ENCODE measurements around the gene NCOA7. TPM values are rescaled to one million over a fixed set of nuclear protein-coding genes. Genes with fewer than 3 reads are reported as not detected.
"Not testable (repeated sequence)": the region's sequence is repeated elsewhere in the genome, so short reads cannot be mapped to it uniquely, and the experiment has no call there.

The NCOA7 gene
- total RNA-seq, 1 donor = 34.0 TPM

DNA sequence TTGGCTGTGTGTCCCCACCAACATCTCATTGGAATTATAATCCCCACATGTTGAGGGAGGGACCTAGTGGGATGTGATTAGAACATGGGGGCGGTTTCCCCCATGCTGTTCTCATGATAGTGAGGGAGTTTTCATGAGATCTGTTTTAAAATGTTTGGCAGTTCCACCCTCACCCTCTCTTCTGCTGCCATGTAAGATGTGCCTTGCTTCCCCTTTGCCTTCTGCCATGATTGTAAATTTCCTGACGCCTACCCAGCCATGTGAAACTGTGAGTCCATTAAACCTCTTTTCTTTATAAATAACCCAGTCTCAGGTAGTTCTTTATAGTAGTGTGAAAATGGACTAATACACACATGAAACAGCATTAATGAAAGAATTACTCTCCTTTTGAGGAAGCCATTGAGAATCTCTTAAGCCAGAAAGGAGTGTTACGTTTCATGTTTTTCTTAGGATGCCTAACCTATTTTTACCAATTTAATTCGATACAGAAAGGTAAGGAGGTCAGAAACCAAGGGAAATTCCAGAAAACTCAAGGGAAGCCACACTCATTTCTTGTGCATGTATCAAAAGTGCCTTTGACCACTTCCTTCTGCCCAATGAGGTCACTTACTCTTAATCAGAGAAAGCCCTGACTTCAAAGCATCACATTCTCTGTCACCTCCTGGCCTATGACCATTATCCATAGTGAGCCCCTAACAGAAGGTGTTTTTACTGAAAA, 141.1 kb downstream of the NCOA7 start:
- H3K27me3 ChIP-seq (ENCODE audit: insufficient read depth, low read length) = no peaks in the 10 kb centered on the region
- H3K79me2 ChIP-seq (ENCODE audit: insufficient read depth, low read length) = no peaks in the 10 kb centered on the region
- TF ChIP-seq, protein P1, sequence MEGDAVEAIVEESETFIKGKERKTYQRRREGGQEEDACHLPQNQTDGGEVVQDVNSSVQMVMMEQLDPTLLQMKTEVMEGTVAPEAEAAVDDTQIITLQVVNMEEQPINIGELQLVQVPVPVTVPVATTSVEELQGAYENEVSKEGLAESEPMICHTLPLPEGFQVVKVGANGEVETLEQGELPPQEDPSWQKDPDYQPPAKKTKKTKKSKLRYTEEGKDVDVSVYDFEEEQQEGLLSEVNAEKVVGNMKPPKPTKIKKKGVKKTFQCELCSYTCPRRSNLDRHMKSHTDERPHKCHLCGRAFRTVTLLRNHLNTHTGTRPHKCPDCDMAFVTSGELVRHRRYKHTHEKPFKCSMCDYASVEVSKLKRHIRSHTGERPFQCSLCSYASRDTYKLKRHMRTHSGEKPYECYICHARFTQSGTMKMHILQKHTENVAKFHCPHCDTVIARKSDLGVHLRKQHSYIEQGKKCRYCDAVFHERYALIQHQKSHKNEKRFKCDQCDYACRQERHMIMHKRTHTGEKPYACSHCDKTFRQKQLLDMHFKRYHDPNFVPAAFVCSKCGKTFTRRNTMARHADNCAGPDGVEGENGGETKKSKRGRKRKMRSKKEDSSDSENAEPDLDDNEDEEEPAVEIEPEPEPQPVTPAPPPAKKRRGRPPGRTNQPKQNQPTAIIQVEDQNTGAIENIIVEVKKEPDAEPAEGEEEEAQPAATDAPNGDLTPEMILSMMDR (IDR thresholded peaks at IDR 0.05; ENCODE audit: extremely low read depth, low read depth, low read length) = no peak
- no peak overlapping the region for H3K4me3 ChIP-seq (ENCODE audit: insufficient read depth, low read length)
- no peak for DNase-seq (ENCODE audit: insufficient read length, low spot score, missing footprints)
- H3K9me3 ChIP-seq (ENCODE audit: low read depth, low read length) = no peaks in the 10 kb centered on the region
- H3K36me3 ChIP-seq (ENCODE audit: insufficient read depth, low read length) = peaks cover 10% of the 10 kb centered on the region
- H4K20me1 ChIP-seq (ENCODE audit: insufficient read depth, low read length) = no peaks in the 10 kb centered on the region
- H3K4me2 ChIP-seq (ENCODE audit: insufficient read depth, low read length) = no peak overlapping the region
- peak overlapping the region; percentile 36 for H3K27ac ChIP-seq (ENCODE audit: low read depth, low read length)
- H2AFZ ChIP-seq (ENCODE audit: low read length) = no peak overlapping the region
- H3K4me1 ChIP-seq (ENCODE audit: insufficient read depth, low read length) = no peaks in the 10 kb centered on the region

DNA sequence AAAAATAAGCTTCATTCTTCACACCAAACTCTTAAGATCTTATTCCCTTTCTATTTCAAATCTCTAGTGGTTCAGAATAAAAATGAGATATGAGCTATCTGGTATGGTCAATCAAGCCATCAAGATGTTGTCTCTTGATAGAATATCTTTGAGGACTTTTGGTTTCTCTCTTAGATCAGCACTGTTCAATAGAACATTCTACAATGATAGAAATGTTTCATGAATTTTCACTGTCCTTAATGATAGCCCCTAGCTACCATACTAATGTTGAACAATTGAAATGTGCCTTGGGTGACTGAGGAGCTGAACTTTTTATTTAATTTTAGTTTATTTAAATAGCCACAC, 141.7 kb downstream of the NCOA7 start:
- no peak for DNase-seq (ENCODE audit: insufficient read length, low spot score, missing footprints)
- Histone ChIP-seq H2AFZ (ENCODE audit: low read length) (no peak overlapping the region), H3K79me2 (ENCODE audit: insufficient read depth, low read length) (no peaks in the 10 kb centered on the region), H3K9me3 (ENCODE audit: low read depth, low read length) (no peaks in the 10 kb centered on the region), H3K27ac (ENCODE audit: low read depth, low read length) (peak overlapping the region; percentile 36), H3K4me1 (ENCODE audit: insufficient read depth, low read length) (no peaks in the 10 kb centered on the region), H3K36me3 (ENCODE audit: insufficient read depth, low read length) (peaks cover 10% of the 10 kb centered on the region), H4K20me1 (ENCODE audit: insufficient read depth, low read length) (no peaks in the 10 kb centered on the region), H3K4me2 (ENCODE audit: insufficient read depth, low read length) (no peak overlapping the region), H3K27me3 (ENCODE audit: insufficient read depth, low read length) (no peaks in the 10 kb centered on the region), H3K4me3 (ENCODE audit: insufficient read depth, low read length) (no peak overlapping the region)
- TF ChIP-seq, protein P1 (IDR thresholded peaks at IDR 0.05; ENCODE audit: extremely low read depth, low read depth, low read length) = no peak

DNA sequence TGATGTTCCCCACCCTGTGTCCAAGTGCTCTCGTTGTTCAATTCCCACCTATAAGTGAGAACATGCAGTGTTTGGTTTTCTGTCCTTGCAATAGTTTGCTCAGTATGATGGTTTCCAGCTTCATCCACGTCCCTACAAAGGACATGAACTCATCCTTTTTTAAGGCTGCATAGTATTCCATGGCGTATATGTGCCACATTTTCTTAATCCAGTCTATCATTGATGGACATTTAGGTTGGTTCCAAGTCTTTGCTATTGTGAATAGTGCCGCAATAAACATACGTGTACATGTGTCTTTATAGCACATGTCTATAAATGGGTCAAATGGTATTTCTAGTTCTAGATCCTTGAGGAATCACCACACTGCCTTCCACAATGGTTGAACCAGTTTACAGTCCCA, 144.8 kb downstream of the NCOA7 start:
- not testable (repeated sequence) for H2AFZ ChIP-seq (ENCODE audit: low read length); H3K79me2 ChIP-seq (ENCODE audit: insufficient read depth, low read length); DNase-seq (ENCODE audit: insufficient read length, low spot score, missing footprints); H3K27ac ChIP-seq (ENCODE audit: low read depth, low read length); H3K27me3 ChIP-seq (ENCODE audit: insufficient read depth, low read length); H3K36me3 ChIP-seq (ENCODE audit: insufficient read depth, low read length); H3K4me1 ChIP-seq (ENCODE audit: insufficient read depth, low read length); H4K20me1 ChIP-seq (ENCODE audit: insufficient read depth, low read length); H3K4me3 ChIP-seq (ENCODE audit: insufficient read depth, low read length); H3K4me2 ChIP-seq (ENCODE audit: insufficient read depth, low read length); H3K9me3 ChIP-seq (ENCODE audit: low read depth, low read length)

DNA sequence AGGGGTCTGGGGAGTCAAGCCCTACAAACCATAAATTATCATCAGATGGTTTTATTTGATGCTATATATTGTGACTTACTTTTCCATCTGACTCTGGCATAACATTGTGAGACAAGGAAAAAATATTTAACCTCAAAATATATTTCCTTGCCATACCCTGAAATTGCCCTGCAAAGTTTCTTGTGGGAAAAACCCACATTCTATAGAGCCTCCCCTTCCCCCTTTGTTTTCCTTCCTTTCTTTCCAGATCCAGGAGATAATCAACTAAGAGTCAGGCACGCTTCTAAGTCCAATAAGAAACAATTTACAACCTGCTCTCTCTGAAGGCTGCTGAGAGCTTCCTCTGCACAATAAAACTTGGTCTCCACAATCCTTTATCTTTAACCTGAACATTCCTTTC, 148.3 kb downstream of the NCOA7 start:
- TF ChIP-seq, protein P1 (IDR thresholded peaks at IDR 0.05; ENCODE audit: extremely low read depth, low read depth, low read length) = no peak

More for the DNA sequence above, 148.3 kb downstream of the NCOA7 start:
- no peak for DNase-seq (ENCODE audit: insufficient read length, low spot score, missing footprints)
- H4K20me1 ChIP-seq (ENCODE audit: insufficient read depth, low read length) = no peaks in the 10 kb centered on the region
- peaks cover 22% of the 10 kb centered on the region for H3K4me1 ChIP-seq (ENCODE audit: insufficient read depth, low read length)
- H3K4me3 ChIP-seq (ENCODE audit: insufficient read depth, low read length) = no peak overlapping the region
- H3K79me2 ChIP-seq (ENCODE audit: insufficient read depth, low read length) = no peaks in the 10 kb centered on the region
- no peaks in the 10 kb centered on the region for H3K36me3 ChIP-seq (ENCODE audit: insufficient read depth, low read length)
- no peak overlapping the region for H2AFZ ChIP-seq (ENCODE audit: low read length)
- no peak overlapping the region for H3K4me2 ChIP-seq (ENCODE audit: insufficient read depth, low read length)
- no peaks in the 10 kb centered on the region for H3K9me3 ChIP-seq (ENCODE audit: low read depth, low read length)
- H3K27ac ChIP-seq (ENCODE audit: low read depth, low read length) = no peak overlapping the region
- H3K27me3 ChIP-seq (ENCODE audit: insufficient read depth, low read length) = no peaks in the 10 kb centered on the region
